SKM-1 (cell line): Measurements from ENCODE around the gene CSTF1.
"Not testable (repeated sequence)": the region's sequence is repeated elsewhere in the genome, so short reads cannot be mapped to it uniquely, and the experiment has no call there.

Experiments
- DNase-seq: peaks from one replicate; lab custom pipeline; 2025; ENCODE audit not compliant: unreplicated experiment; lab: John Stamatoyannopoulos, UW

Gene CSTF1

DNA sequence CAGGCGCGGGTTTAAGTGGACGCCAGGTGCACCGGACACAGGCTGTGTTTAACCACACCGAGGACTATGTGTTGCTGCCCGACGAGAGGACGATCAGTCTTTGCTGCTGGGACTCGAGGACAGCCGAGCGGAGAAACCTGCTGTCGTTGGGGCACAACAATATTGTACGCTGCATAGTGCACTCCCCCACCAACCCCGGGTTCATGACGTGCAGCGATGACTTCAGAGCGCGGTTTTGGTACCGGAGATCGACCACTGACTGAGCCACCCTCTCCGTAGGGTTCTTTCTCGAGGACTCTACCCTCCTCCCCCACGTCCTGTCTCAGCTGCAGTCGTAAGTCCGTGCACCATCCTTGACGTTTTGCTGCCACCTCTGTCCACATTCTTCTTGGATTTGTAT lies 11.0 kb downstream of the CSTF1 start:
- DNase-seq, result no peak

DNA sequence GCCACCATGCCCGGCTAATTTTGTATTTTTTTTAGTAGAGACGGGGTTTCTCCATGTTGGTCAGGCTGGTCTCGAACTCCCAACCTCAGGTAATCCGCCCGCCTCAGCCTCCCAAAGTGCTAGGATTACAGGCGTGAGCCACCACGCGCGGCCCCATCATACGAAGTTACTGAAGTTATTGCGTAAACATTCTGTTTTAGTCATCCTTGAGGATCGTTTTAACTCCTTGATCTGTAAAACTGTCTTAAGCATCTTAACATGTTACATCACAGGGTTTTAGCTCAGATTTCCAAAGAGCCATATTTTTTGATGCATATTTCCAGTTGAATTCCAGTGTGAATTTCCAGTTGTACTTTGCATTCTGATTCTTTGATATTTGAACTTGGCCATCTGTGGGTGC lies 12.9 kb downstream of the CSTF1 start:
- DNase-seq, result not testable (repeated sequence)

DNA sequence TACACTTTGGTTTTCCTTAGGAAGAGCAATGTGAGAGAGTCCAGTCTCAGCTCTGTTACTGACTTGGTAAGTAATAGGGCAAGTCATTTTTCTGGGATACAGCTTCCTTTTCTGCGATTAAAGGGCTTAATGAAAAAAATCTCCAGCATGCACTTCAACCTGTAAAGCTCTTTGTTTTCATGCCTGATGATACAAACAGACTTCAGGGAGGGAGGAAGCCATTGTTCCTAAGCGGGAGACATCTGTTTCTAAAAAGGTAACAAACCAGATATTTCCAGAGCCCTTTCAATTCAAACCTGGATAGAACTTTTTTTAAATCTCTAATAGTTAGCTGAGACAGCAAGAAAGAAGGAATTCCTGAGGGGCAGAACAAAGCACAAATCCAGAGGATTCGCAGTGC lies 14.5 kb downstream of the CSTF1 start:
- no peak for DNase-seq

DNA sequence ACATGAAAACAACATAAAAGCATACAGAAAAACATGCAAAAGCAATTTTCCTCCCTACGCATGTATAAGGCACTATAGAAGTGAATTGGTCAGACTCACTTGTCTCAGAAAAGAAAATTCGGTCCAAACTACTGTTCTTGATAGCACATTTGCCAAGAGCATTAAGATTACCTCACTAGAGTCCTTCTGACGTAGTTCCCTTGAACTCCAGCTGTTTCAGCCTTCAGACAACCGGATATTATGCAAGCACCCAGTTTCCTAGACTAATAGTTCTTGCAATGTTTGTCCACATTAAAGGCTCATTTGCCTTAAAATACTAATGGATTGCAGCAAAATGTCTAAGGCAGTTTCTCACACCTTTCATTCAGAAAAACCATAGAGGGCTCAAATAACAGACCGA lies 17.1 kb downstream of the CSTF1 start:
- DNase-seq, result peak; percentile 63

DNA sequence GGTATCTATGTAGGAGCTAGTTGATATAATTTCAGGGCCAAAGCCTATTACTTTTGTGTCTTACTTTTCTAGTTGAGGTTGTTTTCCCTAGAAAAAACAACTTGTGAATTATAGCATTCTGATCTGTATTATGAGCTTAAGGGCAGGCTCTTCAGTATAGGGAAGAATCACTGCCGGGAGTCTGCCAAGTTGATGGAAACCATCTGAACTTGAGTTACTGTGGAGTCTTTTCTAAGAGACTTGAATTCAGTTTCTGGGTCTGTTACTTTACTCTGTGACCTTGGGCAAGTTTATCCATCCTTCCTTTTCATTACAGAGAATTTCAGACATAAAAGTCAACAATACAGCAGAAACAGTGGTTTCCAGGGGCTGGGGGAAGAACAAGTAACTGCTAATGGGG lies 17.5 kb downstream of the CSTF1 start:
- no peak for DNase-seq

DNA sequence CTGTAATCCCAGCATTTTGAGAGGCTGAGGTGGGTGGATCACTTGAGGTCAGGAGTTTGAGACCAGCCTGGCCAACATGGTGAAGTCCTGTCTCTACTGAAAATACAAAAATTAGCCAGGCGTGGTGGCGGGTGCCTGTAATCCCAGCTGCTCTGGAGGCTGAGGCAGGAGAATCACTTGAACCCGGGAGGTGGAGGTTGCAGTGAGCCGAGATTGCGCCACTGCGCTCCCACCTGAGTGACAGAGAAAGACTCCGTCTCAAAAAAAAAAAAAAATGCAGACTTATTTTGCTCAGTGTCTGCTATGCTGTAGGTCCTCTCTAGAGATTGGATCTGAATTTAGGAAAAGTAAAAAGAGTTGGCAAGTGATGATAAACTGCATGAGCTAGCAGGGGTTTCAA lies 18.8 kb downstream of the CSTF1 start:
- DNase-seq, result not testable (repeated sequence)

DNA sequence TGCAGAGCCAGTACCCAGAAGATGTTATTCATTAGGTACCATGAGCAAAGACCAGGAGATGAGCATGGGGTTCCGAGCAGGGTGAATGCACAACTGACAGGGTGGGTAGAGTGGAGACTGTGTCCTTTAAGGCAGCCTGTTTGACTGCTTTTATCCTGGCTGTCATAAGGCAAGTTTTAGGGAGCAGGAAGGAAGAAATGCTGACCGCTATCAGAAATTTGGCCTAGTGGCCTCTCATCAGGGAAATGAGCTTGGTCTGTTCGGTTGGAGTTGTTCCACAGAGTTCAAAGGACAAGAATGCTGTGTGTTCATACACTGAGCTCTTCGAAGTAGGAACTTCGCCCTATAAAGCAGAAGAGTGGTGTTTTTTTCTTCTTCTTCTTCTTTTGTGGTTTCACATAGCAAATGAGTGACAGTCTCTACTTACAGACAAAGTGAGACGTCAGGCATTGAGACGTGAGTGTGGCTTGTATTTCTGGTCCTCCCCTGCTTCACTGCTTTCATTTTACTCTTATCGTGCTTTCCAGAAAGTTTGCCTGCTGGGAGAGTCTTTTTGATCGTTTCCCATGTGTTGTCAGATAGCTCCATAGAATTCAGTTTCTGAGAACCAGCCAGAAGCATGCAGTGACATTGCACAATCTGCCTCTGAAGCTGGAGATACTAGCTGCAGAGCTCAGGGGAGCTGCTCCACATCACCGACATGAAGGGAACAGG lies 19.5 kb downstream of the CSTF1 start, which contains the start of gene CASS4:
Gene CASS4, plus strand, starts transcription at position 502 of the 714 bp plus-strand sequence. Its CDS starts 199 bp downstream, at position 701.
- DNase-seq, result peak; percentile 92

DNA sequence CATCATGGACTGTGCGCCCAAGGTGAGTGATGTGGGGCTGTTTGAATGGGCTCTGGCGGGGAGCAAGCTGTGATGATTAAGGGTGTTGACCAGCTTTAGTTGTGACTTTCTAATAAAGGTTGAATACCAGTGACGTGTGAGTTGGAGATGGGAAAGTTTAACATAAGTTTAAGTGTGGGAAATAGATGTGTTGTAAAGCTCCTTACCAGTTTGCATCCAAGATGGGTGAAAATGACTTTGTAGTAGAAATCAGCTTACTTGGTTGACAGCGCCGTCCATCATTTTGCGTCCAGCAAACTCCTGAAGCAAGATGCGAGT lies 20.0 kb downstream of the CSTF1 start:
- no peak for DNase-seq

DNA sequence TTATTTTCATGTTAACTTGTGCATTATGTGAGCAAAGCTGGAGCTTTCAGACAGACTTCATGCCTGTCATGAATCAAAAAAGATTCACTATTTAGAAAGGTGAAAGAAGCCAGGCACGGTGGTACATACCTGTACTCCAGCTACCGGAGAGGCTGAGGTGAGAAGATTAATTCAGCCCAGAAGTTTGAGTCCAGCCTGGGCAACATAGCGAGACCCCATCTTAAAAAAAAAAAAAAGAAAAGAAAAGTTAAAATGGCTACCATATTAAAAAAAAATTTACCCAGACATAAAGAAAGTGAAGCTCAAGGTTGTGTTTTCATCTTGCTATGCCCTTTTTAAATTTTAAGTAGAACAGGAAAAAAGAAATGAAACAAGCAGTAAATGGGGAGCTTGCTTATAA lies 20.5 kb downstream of the CSTF1 start:
- no peak for DNase-seq

DNA sequence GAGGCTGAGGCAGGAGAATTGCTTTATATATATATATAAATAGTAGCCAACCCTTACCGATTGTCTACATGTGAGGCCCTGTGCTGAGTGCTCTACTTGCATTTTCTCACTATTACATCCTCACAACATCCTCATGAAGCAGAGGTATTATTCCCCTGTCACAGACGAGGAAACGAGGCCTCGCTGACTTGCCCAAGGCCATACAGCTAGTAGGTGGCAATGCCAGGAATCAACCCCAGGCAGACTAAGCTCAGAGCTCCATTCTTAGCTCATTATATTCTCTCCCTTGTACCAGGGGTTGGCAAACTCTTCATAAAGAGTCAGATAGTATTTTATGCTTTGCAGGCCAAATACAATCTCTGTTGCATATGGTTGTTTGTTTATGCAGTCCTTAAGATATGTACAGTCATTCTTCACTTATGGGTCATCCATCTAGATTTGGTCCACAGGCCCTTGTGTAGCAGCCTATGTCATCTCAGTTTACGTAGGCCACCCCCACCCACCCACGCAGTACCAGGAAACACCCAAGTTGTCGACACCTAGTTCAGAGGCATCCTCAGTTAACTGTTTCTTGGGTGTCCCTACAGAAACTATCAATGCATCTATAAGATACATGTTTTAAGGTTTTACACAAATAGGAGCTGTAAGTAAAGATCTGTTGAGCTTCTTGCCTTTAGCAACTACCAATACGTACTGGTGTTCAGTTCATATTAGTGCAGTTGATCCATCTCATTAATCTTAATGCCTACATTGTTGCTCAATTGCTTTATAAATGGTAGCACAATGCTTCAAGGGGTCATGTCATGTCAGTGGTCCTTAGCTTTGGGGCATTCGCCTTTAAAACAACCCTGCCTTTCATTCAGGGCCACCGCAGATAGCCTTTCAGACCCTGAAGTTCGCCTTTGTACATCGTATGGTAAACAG lies 22.7 kb downstream of the CSTF1 start:
- DNase-seq, result no peak

DNA sequence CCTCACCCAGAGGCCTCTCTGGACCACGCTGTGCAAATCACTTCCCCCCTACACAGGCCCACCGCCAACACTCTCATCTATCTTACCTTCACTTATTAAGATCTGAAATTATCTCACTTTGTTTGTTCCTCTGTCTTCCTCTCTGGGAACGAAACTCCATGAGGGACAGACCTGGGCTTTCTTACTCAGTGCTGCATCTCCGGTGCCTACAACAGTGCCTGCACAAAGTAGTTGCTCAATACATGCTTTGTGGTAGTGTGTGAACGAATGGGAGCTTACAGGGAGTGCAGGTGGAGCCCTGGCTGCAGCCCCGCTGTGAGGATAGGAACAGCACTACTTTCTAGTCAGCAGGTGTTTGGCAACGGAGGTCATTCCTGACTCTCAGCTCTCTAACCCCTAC lies 25.0 kb downstream of the CSTF1 start:
- DNase-seq, result no peak

DNA sequence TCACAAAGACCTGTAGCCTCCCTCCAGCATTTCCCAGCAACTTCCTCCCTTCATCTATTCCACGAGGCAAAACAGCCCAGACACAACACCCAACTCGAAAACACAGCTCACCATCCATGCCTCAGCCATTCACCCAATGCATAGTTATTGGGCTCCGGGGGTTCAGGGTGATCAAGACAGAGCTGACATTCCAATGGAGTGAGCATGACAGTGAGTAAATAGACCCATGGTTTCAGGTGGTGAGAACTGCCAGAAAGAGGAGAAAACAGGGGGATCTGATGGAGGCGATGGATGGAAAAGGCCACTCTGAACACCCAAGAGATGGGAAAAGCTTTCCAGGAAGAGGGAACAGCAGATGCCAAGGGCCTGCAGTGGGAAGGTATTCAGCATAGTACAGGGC lies 25.5 kb downstream of the CSTF1 start:
- DNase-seq, result no peak

DNA sequence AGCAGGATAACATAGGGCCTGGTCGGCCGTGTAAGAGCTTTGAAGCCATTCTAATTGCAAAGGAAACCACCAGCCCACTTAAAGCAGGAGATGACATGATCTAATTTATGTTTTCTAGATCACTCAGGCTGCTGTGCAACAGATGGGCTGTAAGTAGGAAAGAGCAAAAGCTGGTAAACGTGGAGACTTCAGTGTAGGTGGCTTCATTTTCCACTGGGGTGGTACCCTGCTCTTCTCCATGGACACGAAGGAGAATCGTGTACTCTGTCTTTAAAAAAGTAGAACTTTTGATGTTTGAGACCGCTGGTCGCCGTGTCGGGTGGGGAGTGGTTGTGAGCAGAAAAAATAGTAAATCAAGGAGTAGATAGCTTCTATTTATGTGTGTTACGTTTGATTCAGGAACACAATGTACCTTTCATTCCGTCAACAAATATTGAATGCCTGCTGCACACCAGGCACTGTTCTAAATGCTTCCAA lies 26.0 kb downstream of the CSTF1 start:
- DNase-seq, result no peak

DNA sequence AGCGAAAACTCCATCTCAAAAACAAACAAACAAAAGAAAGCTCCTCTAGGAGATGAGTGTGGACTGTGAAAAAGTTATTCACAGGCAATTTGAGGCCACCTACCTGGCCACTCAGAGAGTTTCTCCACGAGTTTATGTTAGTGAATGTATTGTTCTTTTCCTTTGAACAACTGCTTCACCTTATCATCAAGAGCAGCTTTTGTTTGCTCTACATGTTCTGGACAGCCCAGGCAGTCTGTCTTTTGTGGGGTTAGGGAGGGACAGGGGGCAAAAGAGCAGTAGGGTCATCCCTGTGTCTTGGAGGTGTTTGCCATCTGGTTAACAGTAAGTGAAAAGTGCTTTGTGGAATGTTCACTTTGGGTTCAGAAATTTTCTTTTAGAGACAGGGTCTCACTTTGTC lies 27.6 kb downstream of the CSTF1 start:
- no peak for DNase-seq

DNA sequence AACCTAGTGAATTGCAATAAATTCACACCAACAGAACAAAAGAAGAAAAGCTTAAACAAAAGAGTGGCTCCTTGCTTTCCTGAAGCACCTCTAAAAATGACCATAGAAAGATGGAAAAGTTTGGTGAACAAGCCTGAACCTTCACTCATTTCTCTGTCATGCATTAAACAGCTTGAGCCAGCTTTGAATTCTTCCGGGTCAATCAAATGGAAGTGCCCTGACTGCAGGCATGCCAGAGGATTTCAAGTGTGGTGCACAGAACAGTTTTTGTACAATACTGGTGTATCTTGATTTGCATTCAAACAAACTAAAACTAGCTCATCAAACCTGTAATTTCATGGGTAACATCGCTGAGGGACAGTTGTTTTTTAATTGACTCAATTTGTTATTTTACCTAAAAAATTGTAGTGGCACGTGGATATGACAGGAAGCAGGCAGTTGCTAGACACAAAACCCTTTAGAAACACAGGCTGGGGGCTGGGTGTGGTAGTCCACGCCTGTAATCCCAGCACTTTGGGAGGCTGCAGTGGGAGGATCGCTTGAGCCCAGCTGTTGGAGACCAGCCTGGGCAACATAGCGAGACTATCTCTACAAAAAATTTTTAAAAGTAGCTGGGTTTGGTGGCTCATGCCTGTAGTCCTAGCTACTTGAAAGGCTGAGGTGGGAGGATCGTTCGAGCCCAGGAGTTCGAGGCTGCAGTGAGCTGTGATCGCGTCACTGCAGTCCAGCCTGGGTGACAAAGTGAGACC lies 28.7 kb downstream of the CSTF1 start:
- DNase-seq, result no peak

DNA sequence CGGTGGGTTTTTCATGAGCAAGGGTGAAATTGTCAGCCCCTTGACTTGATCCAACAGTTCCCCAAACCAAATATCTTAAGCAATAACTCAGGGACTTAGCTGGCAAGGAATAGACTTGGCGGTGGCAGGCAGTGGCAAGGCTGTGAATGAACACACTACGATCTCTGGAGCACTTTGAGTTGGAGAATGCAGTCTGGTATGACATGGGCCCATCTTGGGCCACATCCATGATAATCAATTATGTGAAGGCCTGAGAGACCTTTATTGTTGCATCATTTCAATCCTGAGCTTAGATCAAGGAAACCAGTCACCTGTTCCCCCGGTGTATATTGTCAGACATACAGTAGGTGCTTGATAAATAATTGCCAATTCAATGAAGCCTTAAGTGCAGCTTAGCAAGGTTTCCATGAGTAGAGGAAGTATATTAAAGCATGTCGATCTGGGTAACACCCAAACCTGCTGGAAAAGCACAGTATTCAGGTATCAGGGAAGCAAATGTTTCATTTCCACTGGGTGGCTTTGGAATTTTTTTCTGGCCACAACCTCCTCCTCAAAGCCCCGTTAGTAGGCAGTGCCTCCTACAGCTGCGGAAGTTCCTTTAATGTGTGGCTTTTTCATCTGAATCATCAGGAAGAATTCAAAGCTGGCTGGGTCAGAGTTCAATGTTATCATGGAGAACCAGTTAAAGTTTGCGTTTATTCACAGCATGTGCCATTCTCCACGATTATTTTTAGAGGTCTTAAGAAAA lies 29.8 kb downstream of the CSTF1 start:
- peak; percentile 11 for DNase-seq

DNA sequence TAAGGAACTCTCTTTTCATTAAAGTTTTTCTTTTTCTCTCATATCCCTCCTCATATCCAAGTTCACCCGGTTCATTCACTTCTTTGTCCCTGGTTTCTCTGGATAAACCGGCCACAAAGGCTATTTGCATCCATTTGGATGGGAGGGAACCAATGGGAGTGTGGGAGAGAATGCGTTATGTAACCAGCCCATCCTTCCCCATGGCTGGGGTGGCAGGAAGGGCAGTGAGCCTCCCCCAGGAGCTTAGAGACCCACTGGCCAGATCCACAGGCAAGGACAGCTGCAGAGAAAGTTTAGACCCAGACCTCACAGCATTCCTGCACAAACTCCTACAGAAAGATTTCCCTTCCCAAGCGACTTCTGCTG lies 30.4 kb downstream of the CSTF1 start:
- no peak for DNase-seq

DNA sequence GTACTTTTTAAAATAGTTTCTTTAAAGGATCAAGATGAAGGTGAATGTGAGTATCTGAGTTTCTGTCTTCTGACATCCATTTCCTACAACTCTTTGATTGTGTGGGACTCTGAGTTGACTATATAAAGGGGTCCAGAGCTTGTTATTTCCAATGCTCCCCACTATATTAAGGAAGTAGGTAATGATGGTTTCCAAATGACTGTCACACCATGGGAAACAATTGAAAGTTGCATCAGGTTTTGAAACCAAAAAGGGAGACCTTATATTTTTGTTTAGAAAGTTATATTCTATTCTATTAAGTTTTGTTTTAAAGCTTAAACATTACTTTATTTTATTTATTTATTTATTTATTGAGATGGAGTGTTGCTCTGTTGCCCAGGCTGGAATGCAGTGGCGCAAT lies 30.8 kb downstream of the CSTF1 start:
- no peak for DNase-seq

DNA sequence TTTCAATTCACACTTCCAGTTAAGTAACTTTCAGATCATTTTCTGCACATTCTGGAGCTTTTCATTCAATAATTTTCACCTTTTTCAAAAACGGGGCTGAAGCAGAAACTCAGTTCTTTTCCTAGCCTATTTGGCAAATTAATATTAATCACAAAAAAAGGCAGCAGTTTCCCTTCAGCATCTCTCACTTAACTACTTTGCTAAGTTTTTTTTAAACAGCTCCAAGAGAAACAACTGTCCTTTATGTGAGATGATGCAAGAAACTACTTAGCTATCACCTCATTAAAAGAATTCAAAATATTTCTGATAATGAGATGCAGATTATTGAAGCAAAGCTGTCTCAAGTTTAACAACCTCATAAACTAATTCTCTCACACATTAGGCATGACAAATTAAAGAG lies 31.4 kb downstream of the CSTF1 start:
- DNase-seq, result no peak

DNA sequence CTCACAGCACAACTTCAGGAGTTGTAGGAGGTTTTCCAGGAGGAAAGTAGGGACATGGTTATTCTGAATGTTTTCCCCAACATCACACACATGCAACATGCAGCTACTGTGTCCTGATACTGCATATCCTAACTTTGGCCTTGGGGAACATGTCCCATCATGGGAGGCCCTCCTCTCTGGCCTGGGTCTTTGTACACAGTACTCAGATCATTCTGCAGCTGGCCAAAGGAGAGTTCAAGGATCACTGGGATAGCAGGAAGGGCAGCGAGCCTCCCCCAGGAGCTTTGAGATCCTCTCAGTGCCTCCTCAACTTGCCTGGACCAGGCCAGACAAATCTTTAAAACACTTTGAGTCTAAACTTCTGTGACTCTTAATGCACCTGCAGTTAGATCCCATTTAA lies 32.5 kb downstream of the CSTF1 start:
- DNase-seq, result no peak

DNA sequence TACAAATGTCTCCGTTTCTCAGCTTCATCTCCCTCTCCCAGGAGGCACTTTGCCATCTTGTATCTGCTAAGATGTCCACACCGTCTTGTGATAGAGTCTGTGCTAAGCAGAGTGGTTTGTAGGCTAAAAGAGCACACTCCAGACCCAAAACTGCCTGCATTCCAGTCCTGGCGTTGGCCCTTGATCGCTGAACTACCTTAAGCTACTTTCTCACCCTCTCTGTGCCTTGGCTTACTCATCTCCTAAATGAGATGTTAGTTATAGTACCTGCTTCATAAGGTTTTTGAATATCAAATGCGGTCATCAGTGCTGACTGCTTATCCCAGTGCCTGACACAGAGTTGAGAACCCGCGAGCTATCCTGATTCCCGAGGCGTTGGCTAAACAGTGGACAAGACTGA lies 33.6 kb downstream of the CSTF1 start:
- no peak for DNase-seq
